OCI-LY1 (cell line): Measurements from ENCODE around the gene MRPL33.
"Not testable (repeated sequence)": the region's sequence is repeated elsewhere in the genome, so short reads cannot be mapped to it uniquely, and the experiment has no call there.

Source experiments
- H2AFZ ChIP-seq: fragments of 200-600 bp; sonication (generic), shearing (Covaris generic); 2 replicates; pipeline ENCODE4 v1.6.0; 2014; ENCODE audit warnings: antibody characterized with exemption, mild to moderate bottlenecking, low read length
- H3F3A ChIP-seq: fragments of 200-600 bp; sonication (generic), shearing (Covaris generic); 2 replicates; pipeline ENCODE4 v1.6.0; 2014; ENCODE audit warnings: mild to moderate bottlenecking, antibody characterized with exemption, low read length, moderate library complexity; ENCODE audit not compliant: insufficient read depth
- H3K27ac ChIP-seq: fragments of 200-600 bp; sonication (generic); 2 replicates; pipeline ENCODE4 v1.5.1; 2014; ENCODE audit warnings: low read length, mixed run types, mild to moderate bottlenecking, low read depth; ENCODE audit not compliant: poor library complexity, severe bottlenecking
- H3K27me3 ChIP-seq: fragments of 200-600 bp; sonication (generic); 2 replicates; pipeline ENCODE4 v1.6.0; 2014; ENCODE audit warnings: antibody characterized with exemption, mild to moderate bottlenecking, low read length, moderate library complexity; ENCODE audit not compliant: insufficient read depth
- H3K36me3 ChIP-seq: fragments of 200-600 bp; sonication (generic); 2 replicates; pipeline ENCODE4 v1.6.1; 2014; ENCODE audit warnings: mild to moderate bottlenecking, antibody characterized with exemption, low read length, moderate library complexity, mixed read lengths; ENCODE audit not compliant: insufficient read depth
- H3K4me1 ChIP-seq: fragments of 200-600 bp; sonication (generic); 2 replicates; pipeline ENCODE4 v1.5.1; 2014; ENCODE audit warnings: mild to moderate bottlenecking, low read length, moderate library complexity; ENCODE audit not compliant: insufficient read depth, severe bottlenecking
- H3K4me2 ChIP-seq: fragments of 200-600 bp; sonication (generic), shearing (Covaris generic); 2 replicates; pipeline ENCODE4 v1.6.1; 2014; ENCODE audit warnings: low read length
- H3K4me3 ChIP-seq: fragments of 200-600 bp; sonication (generic); 2 replicates; pipeline ENCODE4 v1.5.1; 2014; ENCODE audit warnings: low read length, low read depth, mild to moderate bottlenecking, mixed read lengths; ENCODE audit not compliant: poor library complexity, severe bottlenecking
- H3K79me2 ChIP-seq: fragments of 200-600 bp; shearing (Covaris generic); 2 replicates; pipeline ENCODE4 v1.6.1; 2016; ENCODE audit warnings: mixed run types, low read length, mixed read lengths; ENCODE audit not compliant: insufficient read depth
- H3K9ac ChIP-seq: fragments of 200-600 bp; sonication (generic), shearing (Covaris generic); 2 replicates; pipeline ENCODE4 v1.6.1; 2014; ENCODE audit warnings: mild to moderate bottlenecking, low read length, mixed read lengths
- H3K9me2 ChIP-seq: fragments of 200-600 bp; sonication (generic), shearing (Covaris generic); 2 replicates; pipeline ENCODE4 v1.6.1; 2014; ENCODE audit warnings: low read depth, mild to moderate bottlenecking, low read length, mixed read lengths
- H3K9me3 ChIP-seq: fragments of 200-600 bp; shearing (Covaris generic); 2 replicates; pipeline ENCODE4 v1.6.1; 2014; ENCODE audit warnings: low read length, mixed read lengths
- H4K20me1 ChIP-seq: fragments of 200-600 bp; sonication (generic), shearing (Covaris generic); 2 replicates; pipeline ENCODE4 v1.6.0; 2016; ENCODE audit warnings: mild to moderate bottlenecking, low read length; ENCODE audit not compliant: insufficient read depth
- CTCF ChIP-seq: fragments of 200-600 bp; sonication (generic), shearing (Covaris generic); IDR thresholded peaks from 2 replicates; pipeline ENCODE4 v1.5.1; 2017; ENCODE audit warnings: mild to moderate bottlenecking, antibody characterized with exemption, low read length, moderate library complexity, mixed read lengths
- EZH2 ChIP-seq: fragments of 200-600 bp; sonication (generic), shearing (Covaris generic); IDR thresholded peaks from 2 replicates; pipeline ENCODE4 v1.8.0; 2017; ENCODE audit warnings: borderline replicate concordance, mixed run types, mild to moderate bottlenecking, antibody characterized with exemption, low read length, moderate library complexity, mixed read lengths

Gene MRPL33

GRCh38 chr2:27741673-27742072 lies 29.8 kb upstream of the MRPL33 start:
- Histone ChIP-seq H3K79me2 (no peaks in the 10 kb centered on the region), H3K4me1 (no peaks in the 10 kb centered on the region), H4K20me1 (no peaks in the 10 kb centered on the region), H3F3A (no peaks in the 10 kb centered on the region), H3K27ac (no peak overlapping the region), H3K9me3 (no peaks in the 10 kb centered on the region), H3K27me3 (no peaks in the 10 kb centered on the region), H3K9me2 (no peaks in the 10 kb centered on the region), H3K9ac (no peak overlapping the region), H3K4me3 (no peak overlapping the region), H3K4me2 (no peak overlapping the region), H2AFZ (no peak overlapping the region), H3K36me3 (no peaks in the 10 kb centered on the region)
- TF ChIP-seq CTCF (no peak), EZH2 (no peak)

GRCh38 chr2:27742571-27742970 lies 28.9 kb upstream of the MRPL33 start:
- H3K9me2 ChIP-seq = no peaks in the 10 kb centered on the region
- no peaks in the 10 kb centered on the region for H3K79me2 ChIP-seq
- no peak overlapping the region for H2AFZ ChIP-seq
- no peaks in the 10 kb centered on the region for H3K4me1 ChIP-seq
- H3F3A ChIP-seq = no peaks in the 10 kb centered on the region
- no peaks in the 10 kb centered on the region for H3K36me3 ChIP-seq
- no peaks in the 10 kb centered on the region for H4K20me1 ChIP-seq
- TF ChIP-seq EZH2 (no peak), CTCF (no peak)
- H3K4me3 ChIP-seq = no peak overlapping the region
- H3K4me2 ChIP-seq = no peak overlapping the region
- H3K27me3 ChIP-seq = no peaks in the 10 kb centered on the region
- H3K27ac ChIP-seq = no peak overlapping the region
- H3K9ac ChIP-seq = no peak overlapping the region
- no peaks in the 10 kb centered on the region for H3K9me3 ChIP-seq

GRCh38 chr2:27745494-27745893 lies 26.0 kb upstream of the MRPL33 start:
- H3K9me2 ChIP-seq, H3K27ac ChIP-seq, H3K4me1 ChIP-seq, H2AFZ ChIP-seq, H3K79me2 ChIP-seq, H3K4me2 ChIP-seq, H3F3A ChIP-seq, H3K9me3 ChIP-seq, H3K27me3 ChIP-seq, H3K4me3 ChIP-seq, H4K20me1 ChIP-seq, H3K36me3 ChIP-seq, H3K9ac ChIP-seq: not testable (repeated sequence)

- no peaks in the 10 kb centered on the region for H3K36me3 ChIP-seq
- H3K79me2 ChIP-seq = no peaks in the 10 kb centered on the region
- no peaks in the 10 kb centered on the region for H3K9me3 ChIP-seq
- no peaks in the 10 kb centered on the region for H4K20me1 ChIP-seq
- H3F3A ChIP-seq = no peaks in the 10 kb centered on the region
- H3K27me3 ChIP-seq = peaks cover 6% of the 10 kb centered on the region; the same call in 1 of the 2 replicates
- no peaks in the 10 kb centered on the region for H3K4me1 ChIP-seq
- no peaks in the 10 kb centered on the region for H3K9me2 ChIP-seq
- H3K9ac ChIP-seq = no peak overlapping the region
- H3K4me3 ChIP-seq = no peak overlapping the region
- H3K4me2 ChIP-seq = no peak overlapping the region
- no peak for TF ChIP-seq EZH2
- no peak for TF ChIP-seq CTCF
- no peak overlapping the region for H2AFZ ChIP-seq
- H3K27ac ChIP-seq = no peak overlapping the region
These were observed 25.2 kb upstream of the MRPL33 start for GRCh38 chr2:27746325-27746724.
